Raji (cell line): Measurements from ENCODE around the gene DNAJC5G.

Source experiments
- POLR2A ChIP-seq: IDR thresholded peaks from 2 replicates; pipeline ENCODE4 v1.6.1; 2011; ENCODE audit warnings: low read depth, low read length, control low read depth; ENCODE audit not compliant: insufficient read depth

DNAJC5G gene

DNA sequence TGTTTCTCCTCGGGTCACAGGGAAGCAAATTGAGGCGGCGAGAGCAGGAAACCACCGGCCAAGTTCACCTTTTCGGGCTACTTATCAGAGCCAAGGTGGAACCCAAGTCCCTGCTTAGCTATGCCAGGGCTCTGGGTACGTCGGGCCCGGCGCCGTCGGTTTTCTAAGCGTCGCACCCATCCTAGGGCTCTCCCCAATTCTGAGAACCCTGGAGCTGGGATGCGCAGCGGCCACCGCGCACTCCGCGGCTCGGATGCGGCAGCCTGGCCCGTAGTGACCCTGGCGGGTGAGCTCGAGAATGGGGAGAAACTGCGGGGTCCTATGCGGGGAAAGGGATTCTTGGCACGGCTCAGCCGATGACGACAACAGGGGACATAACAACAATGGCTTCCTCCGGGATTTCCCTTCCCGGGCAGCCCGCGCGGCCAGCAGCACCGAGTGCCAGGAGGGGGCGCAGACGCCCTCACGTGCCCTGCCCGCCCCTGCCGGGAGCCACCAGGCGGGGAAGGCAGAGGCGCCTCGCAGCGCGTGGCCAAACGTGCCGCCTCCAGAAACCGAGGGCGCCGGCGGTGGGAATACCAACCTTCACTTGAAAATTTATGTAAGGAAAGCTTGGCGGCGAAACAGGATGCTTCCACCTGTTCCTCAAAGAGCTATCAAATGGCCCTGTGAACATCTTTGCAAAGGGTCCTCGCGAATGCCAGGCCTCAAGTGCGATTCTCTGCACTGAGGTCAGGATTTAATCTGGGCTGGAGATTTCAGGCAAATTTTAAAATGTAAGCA is 10.3 kb upstream of the DNAJC5G start:
- TF ChIP-seq POLR2A: no peak

DNA sequence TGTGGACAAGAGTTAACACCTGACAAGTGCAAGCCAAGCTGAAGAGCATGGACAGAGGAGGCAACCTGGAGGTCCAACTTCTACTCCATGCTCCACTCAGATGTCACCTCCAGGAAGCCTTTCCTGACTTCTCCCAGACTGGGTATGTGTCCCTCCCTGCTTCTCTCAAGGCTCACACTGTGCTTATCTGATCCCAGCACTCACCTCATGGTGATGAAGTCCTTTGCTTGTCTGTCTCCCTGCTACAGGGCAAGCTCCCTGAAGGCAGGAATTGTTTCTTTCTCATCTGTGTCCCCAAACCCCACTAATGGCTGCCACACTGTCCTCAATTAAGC is 9.7 kb upstream of the DNAJC5G start:
- TF ChIP-seq POLR2A: no peak

DNA sequence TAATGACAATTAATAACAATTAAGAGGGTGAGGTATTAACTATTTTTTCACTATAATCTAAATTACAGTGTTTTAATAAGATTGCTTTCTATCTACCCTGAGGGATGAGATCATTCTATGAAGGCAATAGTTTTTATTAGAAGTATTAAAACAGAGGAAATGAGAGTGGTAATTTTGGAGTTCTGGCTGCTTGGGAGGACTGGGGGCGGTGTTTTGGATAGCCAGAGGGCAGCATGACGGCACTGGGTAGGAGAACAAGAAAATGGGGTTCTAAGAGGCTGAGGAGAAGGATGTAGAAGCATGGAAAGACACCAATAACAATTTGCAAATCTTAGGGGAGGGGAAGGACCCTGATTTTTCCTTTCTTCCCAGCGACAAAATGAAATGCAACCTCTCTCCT is 5.1 kb upstream of the DNAJC5G start:
- TF ChIP-seq POLR2A: no peak

DNA sequence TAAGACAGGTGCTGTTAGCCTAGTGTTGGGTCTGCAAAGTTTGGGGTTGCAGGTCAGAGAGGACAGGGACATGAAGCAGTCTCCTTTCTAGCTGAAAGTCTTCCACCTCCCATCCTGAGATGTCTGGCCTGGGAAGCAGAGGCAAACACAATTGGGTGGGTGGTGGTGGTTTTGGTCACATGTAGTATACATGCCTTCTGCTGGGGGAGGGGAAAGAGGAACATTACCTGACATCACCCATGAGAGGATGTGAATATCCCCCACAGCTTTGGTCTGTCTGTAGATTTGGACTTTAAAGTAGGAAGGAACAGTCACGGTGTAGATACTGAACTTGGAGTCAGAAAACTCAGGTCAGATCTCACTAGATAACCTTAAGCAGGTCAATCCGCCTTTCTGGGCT is 4.6 kb upstream of the DNAJC5G start:
- no peak for TF ChIP-seq POLR2A

DNA sequence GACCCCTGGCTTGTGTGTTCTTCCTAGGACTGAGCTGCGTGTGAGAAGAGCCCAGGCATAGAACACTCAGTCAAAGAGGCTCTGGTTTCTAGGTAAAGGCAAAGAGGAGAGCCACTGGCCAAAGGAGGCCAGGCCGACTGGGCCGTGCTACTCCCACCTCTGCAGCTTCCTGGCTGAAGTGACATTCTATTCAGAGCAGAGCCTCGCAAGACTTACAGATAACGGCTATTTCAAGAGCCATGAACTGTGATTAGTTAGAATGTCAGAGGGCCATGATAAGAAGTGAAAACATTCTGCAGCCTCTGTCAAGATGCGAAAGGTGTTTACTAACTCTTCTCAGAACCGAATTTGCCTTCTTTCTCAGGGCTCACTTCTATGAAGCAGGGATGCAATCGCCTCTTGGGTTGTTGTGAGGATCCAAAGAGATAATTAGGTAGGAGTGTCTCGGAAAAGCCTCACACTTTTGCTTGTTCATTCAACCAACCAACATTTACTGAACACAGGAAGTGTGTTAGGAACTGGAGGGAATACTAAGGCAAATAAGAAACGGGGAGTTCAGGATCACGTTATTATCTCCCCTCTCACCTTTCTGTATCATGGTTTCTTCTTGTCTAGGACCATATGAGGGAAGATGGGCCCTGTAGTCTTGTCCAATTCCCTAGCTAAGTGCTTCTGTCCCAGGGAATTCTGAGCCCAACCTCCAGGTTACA is 3.4 kb upstream of the DNAJC5G start:
- no peak for TF ChIP-seq POLR2A

DNA sequence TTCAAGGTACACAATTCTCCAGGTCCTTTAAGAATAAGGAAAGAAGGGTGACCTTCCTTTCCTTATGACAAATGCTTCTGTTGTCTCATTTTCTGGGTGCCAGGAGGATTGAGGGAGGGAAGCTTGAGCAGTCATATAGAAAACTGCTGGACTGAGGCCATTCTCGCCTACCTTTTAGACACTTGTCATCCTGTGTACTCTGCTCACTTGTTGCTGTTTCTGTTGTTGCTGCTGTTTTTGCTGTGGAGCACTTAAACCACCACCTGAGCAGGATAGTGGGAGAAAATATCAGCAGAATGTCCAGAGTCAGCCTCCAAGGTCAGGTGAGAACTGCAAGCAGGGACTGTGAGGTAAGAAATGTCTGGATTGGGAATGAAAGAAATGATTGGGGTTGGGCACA is 2.8 kb downstream of the DNAJC5G start:
- no peak for TF ChIP-seq POLR2A

DNA sequence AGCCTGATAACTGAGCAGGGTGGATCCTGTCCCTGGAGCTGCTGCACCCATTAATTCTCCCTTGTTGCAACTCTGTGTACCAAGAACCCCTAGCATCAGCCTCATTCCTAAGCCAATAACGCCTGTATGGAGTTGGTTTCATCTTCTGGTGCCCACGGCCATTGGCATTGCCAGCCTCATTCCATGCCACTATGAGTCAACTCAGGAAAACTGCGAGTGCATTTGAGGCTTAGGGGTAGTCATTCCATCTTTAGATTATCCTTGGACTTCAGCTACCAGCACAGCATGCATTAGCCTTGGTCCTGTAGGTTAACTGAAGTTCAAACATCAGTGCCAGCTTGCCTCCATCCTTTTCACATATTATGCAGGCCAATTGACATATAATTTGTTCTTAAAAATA is 5.6 kb downstream of the DNAJC5G start:
- no peak for TF ChIP-seq POLR2A

DNA sequence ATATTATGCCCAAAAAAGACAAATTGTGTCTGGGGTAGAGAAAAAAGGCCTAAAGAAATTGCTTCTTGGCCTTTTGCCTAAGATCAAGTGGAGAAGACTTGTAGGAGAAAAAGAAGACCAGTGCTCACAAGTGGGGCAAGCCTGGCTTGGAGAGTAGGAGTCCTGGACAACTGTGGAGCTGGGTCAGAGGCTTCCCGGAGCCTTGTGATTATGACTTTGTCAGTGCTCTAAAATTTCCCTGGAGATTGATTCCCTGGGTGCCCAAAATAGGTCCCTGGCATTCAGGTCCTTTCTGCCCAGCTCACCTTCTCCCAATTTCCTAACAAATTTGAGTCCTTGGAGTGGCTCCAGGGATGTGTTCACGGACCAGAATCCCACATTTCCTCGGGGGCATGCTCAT is 6.2 kb downstream of the DNAJC5G start:
- no peak for TF ChIP-seq POLR2A

DNA sequence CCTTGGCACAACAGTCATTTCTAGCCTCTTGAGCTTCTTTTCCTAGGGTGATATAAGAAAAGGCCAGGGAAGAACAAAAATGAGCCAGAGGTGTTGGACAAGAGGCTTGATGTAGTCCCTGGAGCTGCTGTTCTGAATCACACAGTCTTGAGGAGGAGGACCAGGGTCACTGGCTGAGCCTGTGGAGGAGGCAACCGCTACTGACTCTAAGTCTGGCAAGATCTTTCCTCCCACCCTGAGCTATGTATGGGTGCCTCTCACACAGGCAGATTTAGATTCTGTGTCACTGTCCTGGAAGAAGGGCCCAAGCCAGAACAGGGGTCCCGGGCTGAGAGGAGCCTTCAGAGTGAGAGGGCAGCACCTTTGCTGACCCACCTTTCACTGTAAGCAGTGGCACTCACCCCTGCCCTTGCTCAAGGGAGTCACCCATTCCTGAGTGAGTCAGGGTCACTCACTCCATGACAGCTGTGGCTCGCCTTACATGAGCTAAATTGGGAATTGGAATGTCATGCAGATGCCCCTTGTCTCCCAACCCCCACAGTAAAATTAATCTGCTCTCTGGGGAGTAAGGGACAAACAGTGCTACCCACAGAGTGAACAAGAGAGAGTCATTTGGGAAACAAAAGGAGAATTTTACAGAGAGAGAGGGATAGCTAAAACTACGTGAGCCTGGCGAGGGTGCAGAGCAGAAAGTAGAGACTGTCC is 6.8 kb downstream of the DNAJC5G start, which contains the start of gene TRIM54:
TRIM54 (plus strand) TSS at position 575 of the 705 bp plus-strand sequence. CDS start 303 bp downstream, outside the sequence.
- no peak for TF ChIP-seq POLR2A

DNA sequence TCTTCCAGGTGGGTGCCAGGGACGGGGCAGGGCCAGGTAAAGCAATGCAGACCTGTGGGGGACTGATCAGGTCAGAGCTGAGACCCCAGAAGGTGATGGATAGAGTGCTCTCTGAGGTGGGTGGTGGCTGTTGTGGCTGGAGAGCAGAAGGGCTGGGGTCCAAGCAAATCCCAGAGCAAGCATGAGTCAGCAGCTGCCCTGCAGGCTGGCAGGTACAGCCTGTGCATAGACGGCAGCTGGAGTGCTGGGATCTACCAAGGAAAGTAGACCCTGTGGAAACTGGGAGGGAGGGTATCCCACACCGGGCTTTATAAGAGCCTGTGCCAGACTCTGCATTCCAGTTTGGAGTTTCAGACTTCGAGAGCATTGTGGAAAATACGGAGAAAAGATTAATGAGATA is 7.7 kb downstream of the DNAJC5G start:
- TF ChIP-seq POLR2A: no peak

DNA sequence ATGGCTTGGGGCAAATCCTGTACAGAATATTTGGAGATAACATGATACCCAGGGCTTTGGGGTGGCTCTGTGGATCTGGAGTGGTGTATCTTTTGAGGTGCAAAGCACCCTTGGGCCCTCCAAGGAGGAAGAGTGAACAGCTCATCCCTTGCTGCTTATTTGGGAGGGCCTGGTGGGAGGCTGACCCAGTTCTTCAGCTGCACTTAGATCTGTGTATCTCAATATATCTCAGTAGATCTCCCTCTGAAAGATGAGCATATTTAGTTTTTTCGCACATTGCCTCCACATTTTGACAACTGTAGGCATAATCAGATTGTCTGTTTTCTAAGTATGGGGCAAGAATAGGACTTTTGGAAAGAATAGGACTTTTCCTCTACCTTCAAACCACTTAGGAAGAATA is 9.8 kb downstream of the DNAJC5G start:
- no peak for TF ChIP-seq POLR2A

DNA sequence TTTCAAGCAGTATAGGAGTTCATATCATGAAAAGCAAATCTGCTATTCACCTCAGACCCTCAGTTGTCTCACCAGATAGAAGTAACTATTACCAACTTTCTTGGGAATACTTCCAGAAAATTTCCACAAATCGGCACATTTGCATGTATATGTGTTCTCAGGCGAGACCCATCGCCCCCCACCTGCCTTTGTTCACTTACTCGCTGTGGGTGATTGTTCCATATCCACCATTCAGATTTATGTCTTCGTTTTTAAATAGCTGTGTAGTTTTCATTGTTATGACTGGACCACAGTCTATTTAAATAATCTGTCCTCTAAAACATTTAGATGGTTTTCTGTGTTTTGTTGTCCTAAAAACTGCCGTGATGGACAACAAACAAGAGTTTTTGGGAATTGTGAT is 10.2 kb downstream of the DNAJC5G start:
- no peak for TF ChIP-seq POLR2A

DNA sequence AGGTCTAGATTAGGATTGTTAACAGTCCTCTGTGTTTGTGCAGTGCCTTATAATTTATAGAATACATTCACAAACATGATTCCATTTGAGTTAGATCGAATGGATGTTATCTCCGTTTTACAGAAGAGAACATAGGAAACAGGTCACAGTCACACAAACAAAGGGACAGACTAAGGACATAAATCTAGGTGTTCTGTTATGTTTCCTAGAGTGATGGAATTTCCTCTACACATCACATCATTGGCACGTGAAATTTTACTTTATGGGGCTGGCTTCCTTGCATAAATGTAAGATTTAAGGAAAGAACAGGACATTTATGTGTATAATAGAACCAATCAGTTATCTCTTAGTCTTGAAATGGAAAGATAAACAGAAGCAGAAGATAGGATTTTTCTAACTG is 13.4 kb downstream of the DNAJC5G start:
- no peak for TF ChIP-seq POLR2A

DNA sequence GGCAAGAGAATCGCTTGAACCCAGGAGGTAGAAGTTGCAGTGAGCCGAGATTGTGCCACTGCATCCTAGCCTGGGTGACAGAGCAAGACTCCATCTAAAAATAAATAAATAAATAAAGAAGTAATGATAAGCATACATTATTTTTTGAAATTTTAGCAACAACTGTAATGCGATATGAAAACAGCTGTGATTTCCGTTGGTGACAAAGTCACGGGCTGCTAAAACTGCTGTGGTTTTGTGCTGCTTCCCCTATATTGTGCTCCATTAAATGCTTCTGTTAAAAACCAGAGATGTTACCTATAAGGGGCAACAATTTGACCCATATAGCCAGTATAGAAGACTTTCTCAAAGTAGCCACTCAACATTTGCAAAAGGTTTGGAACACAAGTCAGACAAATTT is 15.3 kb downstream of the DNAJC5G start:
- TF ChIP-seq POLR2A: no peak

DNA sequence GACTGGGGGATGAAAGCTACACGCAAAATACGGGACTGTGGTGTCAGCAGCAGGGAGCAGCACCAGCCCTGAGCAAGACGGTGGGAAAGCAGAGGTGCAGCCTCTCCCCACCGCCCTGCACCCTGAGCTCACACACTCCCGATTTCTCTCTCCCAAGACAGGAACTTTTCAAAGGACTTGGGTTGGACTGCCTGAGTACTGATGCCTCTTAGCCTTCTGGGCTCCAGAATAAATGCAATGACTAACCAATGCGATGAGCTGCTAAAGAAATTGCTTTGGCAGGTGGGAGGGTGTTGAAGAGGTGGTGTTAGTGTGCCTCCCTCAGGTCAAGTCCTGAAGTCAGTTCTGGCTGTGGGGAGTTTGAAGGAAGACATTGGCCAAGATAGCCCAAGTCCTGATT is 16.6 kb downstream of the DNAJC5G start:
- TF ChIP-seq POLR2A: no peak

DNA sequence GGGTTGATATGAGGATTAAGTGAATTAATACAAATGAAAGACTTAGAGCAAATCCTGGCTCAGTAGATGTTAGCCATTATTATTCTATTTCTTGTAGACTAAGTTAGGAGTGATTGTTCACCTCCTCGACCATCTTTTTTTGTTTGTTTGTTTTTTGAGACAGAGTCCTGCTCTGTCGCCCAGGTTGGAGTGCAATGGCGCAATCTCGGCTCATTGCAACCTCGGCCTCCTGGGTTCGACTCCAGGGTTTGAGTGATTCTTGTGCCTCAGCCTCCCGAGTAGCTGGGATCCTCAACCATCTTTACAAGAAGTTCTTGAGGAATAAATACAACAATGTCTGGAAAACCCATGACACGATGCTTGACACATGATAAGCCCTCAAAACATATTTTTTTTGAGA is 19.7 kb downstream of the DNAJC5G start:
- no peak for TF ChIP-seq POLR2A
